ENCODE data around the gene HEATR5A. TPM values are rescaled to one million over a fixed set of nuclear protein-coding genes. Genes with fewer than 3 reads are reported as not detected.

The HEATR5A gene
- total and polyA plus RNA-seq, 2 donors (not counting 1 experiment from before 2014, with no cell fraction given): 4.8 to 22.1 TPM

DNA sequence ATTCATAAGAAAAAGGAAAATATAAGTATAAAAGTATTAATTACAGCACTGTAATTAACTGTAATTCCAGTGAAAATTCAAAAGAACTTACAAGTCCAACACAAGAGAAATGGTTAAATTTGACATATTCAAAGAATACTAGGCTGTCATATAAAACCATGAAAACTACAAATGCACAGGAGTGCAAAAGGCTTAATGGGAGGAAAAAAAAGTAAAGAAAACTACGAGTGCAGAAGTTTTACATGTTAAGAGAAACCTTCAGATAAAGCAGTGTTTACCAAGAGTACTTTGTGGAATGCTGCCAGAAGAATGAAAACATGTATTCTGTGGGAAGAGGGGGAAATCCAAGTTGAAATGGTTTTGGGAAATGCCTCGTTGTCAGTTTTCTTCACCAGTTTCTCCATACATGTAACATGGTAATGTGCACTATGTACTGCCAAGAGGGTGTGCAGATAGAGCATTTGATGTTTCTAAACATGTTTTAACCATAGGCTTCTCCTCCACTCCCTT lies 9.1 kb downstream of the HEATR5A start:
- Histone ChIP-seq H3K9ac (ENCODE audit: low read length) (no peak overlapping the region), H3K27ac (ENCODE audit: low read length in 2 of 2) (no peak overlapping the region), H3K4me2 (replicated peaks; ENCODE audit: low read depth, low read length, poor library complexity, severe bottlenecking) (no peak overlapping the region), H4K20me1 (ENCODE audit: control insufficient read depth, insufficient read depth, low read length, poor library complexity, severe bottlenecking) (no peaks in the 10 kb centered on the region), H3K79me2 (ENCODE audit: control insufficient read depth, insufficient read depth, low read length) (peaks cover 49% of the 10 kb centered on the region), H3K27me3 (replicated peaks in 1 of 4; ENCODE audit: control extremely low read depth in 1 of 4, control insufficient read depth in 3 of 4, insufficient read depth in 4 of 4, low read length in 3 of 4) (no peaks in the 10 kb centered on the region), H2AFZ (ENCODE audit: insufficient read depth, low read depth, low read length, poor library complexity, severe bottlenecking) (no peak overlapping the region), H3K9me3 (ENCODE audit: control extremely low read depth in 1 of 3, control insufficient read depth in 2 of 3, insufficient read depth in 1 of 3, low read length in 2 of 3) (no peaks in the 10 kb centered on the region), H3K36me3 (replicated peaks in 1 of 2; ENCODE audit: control extremely low read depth in 1 of 2, control insufficient read depth in 1 of 2, extremely low read depth in 1 of 2, insufficient read depth in 2 of 2, low read length in 1 of 2) (no peaks in the 10 kb centered on the region), H3K4me1 (ENCODE audit: control insufficient read depth in 2 of 2, insufficient read depth in 2 of 2, low read length in 2 of 2) (peaks cover 4 to 9% of the 10 kb centered on the region in 2 donors), H3K4me3 (ENCODE audit: control extremely low read depth in 1 of 5, extremely low read depth in 1 of 5, insufficient read depth in 1 of 5, low read depth in 2 of 5, low read length in 4 of 5) (no peak overlapping the region)
- CTCF ChIA-PET: no interaction called here
- H3K4me3 Mint-ChIP-seq: no peak overlapping the region
- H3K27ac Mint-ChIP-seq: peak overlapping the region; percentile 50
- intact Hi-C loops (cut with micrococcal nuclease): loop anchor here (10.0 kb wide), 1 partner anchor 386 kb away; the partner anchor contains the start of genes AP4S1 and STRN3
- 83% methylated on average over 1 of the region's 2 CpGs for WGBS (ENCODE audit: insufficient coverage)
- TF ChIP-seq CTCF (IDR thresholded peaks at IDR 0.05) (no peak), EZH2 (IDR thresholded peaks at IDR 0.05; ENCODE audit: borderline replicate concordance, insufficient read depth, low read depth, low read length, poor library complexity, severe bottlenecking) (no peak)
- no peaks in the 10 kb centered on the region for H3K27me3 Mint-ChIP-seq
- ATAC-seq (ENCODE audit: low read depth) (no peak), DNase-seq (no peak)
- peaks cover 30% of the 10 kb centered on the region for H3K4me1 Mint-ChIP-seq
- POLR2A ChIA-PET: no interaction called here
- no peaks in the 10 kb centered on the region for H3K9me3 Mint-ChIP-seq (ENCODE audit: insufficient read depth)

DNA sequence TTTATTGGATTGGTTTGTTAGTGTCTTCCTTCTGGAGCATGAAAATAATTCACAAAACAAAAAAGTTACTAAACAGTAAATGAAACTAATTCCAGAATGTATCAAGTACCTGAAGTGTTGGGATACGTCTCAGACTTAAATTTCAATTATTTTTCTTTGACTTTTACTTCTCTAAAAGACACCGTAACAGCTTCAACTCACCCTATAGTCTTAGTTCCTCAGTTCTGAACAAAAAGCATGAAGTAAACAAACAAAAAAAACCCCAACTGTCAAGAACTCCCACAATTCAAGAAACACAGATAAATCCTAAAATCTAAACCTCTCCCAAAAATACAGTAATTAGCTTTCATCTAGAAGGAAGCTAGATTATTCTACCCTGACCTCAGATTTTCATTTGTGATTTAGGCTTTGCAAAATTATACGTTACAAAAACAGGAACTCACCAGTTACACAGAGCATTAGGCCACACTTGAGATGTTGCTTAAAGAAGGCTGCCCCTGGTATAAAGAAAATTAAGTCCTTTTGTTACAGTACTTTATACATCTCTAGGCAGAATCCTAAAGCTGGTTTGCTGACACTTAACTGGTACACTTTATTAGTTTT lies 10.2 kb downstream of the HEATR5A start:
- Histone ChIP-seq H4K20me1 (ENCODE audit: control insufficient read depth, insufficient read depth, low read length, poor library complexity, severe bottlenecking) (no peaks in the 10 kb centered on the region), H3K9ac (ENCODE audit: low read length) (peak overlapping the region; percentile 50), H3K27ac (ENCODE audit: low read length in 2 of 2) (peak overlapping the region; percentile 21 to 58), H3K4me1 (ENCODE audit: control insufficient read depth in 2 of 2, insufficient read depth in 2 of 2, low read length in 2 of 2) (peaks cover 4 to 9% of the 10 kb centered on the region in 2 donors), H3K4me2 (replicated peaks; ENCODE audit: low read depth, low read length, poor library complexity, severe bottlenecking) (peak overlapping the region; percentile 65), H3K4me3 (ENCODE audit: control extremely low read depth in 1 of 5, extremely low read depth in 1 of 5, insufficient read depth in 1 of 5, low read depth in 2 of 5, low read length in 4 of 5) (peak overlapping the region in 4 of 5 experiments; percentile 12 to 56 (median 34)), H3K27me3 (replicated peaks in 1 of 4; ENCODE audit: control extremely low read depth in 1 of 4, control insufficient read depth in 3 of 4, insufficient read depth in 4 of 4, low read length in 3 of 4) (no peaks in the 10 kb centered on the region), H3K36me3 (replicated peaks in 1 of 2; ENCODE audit: control extremely low read depth in 1 of 2, control insufficient read depth in 1 of 2, extremely low read depth in 1 of 2, insufficient read depth in 2 of 2, low read length in 1 of 2) (no peaks in the 10 kb centered on the region), H2AFZ (ENCODE audit: insufficient read depth, low read depth, low read length, poor library complexity, severe bottlenecking) (peak overlapping the region; percentile 73), H3K79me2 (ENCODE audit: control insufficient read depth, insufficient read depth, low read length) (peaks cover 39% of the 10 kb centered on the region), H3K9me3 (ENCODE audit: control extremely low read depth in 1 of 3, control insufficient read depth in 2 of 3, insufficient read depth in 1 of 3, low read length in 2 of 3) (no peaks in the 10 kb centered on the region)
- DNase-seq (peak; percentile 55), ATAC-seq (ENCODE audit: low read depth) (peak; percentile 63)
- intact Hi-C loops (cut with micrococcal nuclease): loop anchor here (1.0 to 10.0 kb wide), 2 partner anchors 10 to 385 kb away; partner anchors contain the start of genes AP4S1, HEATR5A and STRN3
- WGBS (ENCODE audit: insufficient coverage): no CpG with 5 or more reads among the region's 3 CpGs
- ChIA-PET CTCF (interaction anchor here (1.4 kb wide), 1 partner anchor 10 kb away, joined by 8 read pairs; the partner anchor contains the start of gene HEATR5A), POLR2A (interaction anchor here (1.1 kb wide), 1 partner anchor 10 kb away, joined by 3 read pairs; the partner anchor contains the start of gene HEATR5A)
- H3K27ac Mint-ChIP-seq: peak overlapping the region; percentile 93
- H3K9me3 Mint-ChIP-seq (ENCODE audit: insufficient read depth): no peaks in the 10 kb centered on the region
- H3K27me3 Mint-ChIP-seq: no peaks in the 10 kb centered on the region
- H3K4me3 Mint-ChIP-seq: peak overlapping the region; percentile 80
- H3K4me1 Mint-ChIP-seq: peaks cover 30% of the 10 kb centered on the region
- TF ChIP-seq EZH2 (IDR thresholded peaks at IDR 0.05; ENCODE audit: borderline replicate concordance, insufficient read depth, low read depth, low read length, poor library complexity, severe bottlenecking) (no peak), CTCF (IDR thresholded peaks at IDR 0.05) (no peak)
